ENCODE results near the gene OVAAL.
"Not testable (repeated sequence)": the region's sequence is repeated elsewhere in the genome, so short reads cannot be mapped to it uniquely, and the experiment has no call there.

The OVAAL gene

DNA sequence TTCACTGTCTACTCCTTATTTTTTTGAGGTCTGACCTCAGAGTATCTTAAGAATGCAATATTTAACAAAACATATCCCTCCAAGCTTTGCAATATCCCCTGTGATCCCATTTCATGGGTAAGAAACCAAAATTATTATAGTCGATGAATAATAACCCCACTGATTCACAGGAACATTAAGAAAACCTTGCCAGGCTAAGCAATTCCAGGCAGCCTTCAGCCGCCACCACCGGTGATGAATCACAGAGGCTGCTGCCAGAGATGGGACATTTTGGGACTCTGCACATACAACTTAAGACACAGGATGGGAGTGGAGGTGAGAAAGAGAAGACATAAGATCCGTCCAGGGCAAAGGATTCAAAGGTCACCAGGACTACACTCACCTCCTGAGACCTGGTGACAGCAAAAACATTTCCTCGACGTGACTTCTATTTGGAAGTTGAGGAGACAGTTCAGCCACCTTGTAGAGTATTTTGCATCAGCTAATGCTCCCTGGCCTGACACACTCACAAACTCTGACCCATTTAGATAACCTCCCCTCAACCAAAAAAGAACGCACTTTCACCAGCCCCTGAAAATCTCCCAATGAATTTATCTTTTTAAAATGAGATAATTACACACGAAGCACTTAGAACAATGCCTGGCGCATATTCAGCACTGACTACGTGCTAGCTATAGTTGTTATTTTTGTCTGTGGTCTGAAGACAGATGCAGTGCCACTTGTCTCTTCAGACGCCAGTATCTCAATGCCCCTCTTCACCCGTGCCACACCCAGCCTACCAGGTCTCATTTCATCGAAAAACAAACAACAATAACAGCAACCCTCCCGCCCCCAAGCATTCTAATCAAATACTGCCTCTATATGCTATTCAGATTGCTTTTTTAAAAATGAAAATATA lies 17.8 kb upstream of the OVAAL start:
- DNase-seq: no peak

DNA sequence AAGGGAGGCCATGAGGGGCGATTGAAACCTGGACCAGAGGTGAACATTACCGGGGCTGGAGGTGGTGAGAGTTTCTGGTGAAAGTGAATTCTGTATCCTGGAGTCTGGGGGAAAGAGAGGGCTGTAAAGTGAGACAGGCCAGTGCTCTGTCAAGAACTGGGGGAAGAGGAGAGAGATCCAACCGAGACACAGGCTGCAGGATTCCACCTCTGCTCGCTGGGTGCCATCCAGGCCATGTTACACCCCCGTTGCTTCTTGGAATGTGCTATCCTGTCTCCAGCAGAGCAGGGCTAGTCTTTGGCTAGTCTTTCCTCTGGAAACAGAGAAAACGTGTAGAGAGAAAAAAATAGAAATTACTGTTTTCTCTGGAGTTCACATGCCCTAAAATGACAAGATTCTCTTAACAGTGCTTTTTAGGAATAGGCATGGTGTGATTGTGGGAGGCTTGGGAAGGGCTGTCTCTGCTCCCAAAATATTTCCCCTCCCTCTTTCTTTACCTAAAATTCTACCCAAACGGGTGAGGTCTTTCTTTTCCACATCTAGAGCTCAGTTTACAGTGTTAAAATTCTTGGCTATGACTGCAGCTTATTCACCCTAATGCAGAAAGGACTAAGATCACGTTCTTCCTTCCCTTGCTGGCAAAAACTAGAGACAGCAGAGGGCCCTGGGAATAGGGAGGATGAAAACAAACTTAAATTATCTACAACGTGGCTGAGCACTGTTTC lies 16.5 kb upstream of the OVAAL start:
- DNase-seq: no peak

DNA sequence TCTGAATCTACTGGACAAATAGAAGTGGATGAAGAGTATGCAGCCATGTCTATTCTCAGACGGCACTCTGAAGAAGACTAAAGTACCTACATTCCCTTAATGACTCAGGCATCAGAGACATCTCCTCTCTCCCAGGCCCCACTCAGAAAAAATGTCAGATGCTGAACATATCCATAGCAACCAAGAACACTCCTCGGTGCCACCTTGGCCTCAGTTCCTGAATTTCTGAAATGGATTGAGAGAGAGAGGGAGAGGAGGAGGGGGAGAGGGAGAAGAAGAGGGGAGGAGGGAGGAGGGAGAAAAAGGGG lies 16.0 kb upstream of the OVAAL start:
- no peak for DNase-seq

GRCh38 chr1:180544050-180544449 lies 14.7 kb upstream of the OVAAL start:
- DNase-seq: no peak

DNA sequence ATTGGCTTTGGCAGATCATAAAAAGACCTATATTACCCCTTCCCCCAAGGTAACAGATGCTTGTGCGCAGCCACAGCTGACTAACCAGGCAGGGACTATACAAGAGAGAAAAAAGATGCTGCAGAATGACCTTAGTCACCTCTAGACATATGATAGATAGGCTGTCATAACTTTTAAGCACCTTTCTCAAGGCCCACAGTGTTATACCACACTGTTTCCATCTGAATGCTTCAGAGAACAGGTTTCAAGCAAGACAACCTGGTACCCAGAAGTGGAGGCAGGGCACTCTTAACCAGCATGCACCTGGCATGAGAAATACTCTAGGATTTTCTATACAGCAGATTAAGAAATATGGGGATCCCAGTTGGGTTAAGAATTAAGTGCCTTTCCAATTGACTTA lies 12.8 kb upstream of the OVAAL start:
- no peak for DNase-seq

DNA sequence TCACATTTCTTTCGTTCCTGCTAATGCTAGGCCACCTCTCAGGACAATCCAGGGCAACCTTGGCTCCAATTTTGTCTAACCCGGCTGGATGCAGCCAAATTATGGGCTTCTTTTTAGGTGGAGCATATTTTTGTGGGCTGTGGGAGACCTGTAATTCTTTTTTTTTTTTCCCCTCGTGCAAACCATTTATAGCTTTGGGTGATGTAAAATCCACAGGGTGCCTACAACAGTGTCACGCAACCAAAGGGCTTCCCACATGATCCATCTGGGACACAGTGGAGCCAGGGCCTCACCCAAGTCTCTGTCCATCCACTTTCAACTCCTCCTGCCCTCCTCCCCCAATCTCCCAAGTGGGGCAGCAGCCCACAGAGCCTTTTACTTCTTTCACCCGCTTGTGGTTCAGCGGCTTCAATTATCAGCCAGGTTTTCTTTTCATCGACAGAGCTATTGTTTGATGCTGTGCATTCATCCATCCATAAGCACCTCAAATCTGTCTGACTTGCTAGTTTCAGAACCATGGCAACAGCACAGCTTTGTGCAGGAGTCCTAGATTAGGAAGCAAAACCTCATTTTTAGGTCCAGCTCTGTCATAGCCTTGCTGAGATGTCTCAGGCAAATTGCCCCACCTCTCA lies 10.0 kb upstream of the OVAAL start:
- no peak for DNase-seq

DNA sequence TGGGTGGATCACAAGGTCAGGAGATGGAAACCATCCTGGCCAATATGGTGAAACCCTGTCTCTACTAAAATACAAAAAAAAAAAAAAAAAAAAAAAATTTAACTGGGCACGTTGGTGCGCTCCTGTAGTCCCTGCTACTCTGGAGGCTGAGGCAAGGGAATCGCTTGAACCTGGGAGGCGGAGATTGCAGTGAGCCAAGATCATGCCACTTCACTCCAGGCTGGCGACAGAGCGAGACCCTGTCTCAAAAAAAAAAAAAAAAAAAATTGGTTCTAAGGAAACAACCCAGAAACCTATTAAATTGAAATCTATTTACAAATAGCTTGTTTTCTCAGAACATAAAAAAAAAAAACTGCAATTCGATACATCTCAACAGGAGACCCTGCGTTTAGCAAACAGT lies 9.0 kb upstream of the OVAAL start:
- not testable (repeated sequence) for DNase-seq

DNA sequence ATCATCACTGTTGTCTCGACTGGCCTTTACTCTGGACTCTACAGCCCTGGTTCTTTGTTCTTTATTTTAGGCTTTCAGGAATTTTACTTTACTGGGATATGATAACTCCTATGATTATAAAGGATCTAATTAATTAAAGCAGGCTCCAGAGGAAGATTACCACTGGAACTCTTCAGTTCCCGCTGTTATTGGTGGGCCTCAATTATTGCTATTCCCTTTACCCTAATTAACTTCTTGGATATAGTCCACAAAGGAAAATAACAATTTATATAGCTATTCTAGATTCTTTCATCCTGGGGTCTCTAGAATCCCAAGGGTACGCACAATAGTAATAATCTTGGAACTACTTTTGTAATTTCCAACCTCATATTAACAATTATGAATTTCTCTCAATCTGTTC lies 8.5 kb upstream of the OVAAL start:
- no peak for DNase-seq

DNA sequence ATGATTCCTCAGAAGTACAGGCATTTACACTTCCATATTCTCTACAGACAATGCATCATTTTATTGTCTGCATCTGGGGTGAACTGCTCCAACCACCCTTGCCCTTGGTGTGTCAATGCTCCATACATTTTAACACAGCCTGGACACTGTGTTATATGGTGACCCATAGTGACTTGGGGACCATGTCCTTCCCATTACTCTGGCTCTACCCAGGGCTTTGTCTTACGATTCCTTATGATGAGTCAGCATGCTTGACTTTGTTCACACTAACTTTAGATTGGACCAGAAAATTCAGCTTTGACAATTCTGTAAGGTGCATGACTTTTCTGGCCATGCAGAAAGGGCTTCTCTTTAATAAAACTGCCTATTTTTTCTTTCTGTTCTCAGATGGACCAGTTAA lies 6.8 kb upstream of the OVAAL start:
- DNase-seq: no peak

DNA sequence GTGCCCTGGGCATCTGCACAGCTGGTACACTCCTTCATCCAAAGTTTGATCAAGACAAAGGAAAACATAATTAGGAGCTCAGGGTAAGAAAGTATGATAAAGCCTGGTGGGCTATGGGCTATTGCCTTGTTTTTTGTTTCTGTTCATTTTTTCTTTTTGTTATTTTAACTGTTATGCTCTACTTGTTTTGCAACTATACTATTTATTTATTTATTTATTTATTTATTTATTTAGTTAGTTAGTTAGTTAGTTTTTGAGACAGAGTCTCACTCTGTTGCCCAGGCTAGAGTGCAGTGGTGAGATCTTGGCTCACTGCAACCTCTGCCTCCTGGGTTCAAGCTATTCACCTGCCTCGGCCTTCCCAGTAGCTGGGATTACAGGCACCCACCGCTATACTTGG lies 5.7 kb upstream of the OVAAL start:
- DNase-seq: not testable (repeated sequence)

DNA sequence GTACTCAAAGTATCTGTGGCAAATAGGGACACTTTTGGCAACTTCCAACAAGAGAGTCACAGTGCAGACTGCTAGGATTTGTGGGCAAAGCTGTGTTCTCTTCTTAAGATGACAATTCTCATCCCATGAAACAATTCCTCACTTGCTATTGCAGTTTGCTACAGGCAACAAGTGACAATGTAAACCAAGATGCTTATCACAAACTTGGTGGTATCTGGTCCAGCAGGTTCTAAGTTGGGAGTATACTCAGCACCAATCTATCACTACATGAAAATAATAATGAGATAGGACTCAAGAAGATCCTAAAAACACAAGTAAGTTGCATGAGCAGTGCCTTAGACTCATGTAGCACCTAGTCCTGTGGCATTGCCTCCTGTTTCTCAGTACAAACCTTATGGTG lies 3.4 kb upstream of the OVAAL start:
- DNase-seq: no peak

DNA sequence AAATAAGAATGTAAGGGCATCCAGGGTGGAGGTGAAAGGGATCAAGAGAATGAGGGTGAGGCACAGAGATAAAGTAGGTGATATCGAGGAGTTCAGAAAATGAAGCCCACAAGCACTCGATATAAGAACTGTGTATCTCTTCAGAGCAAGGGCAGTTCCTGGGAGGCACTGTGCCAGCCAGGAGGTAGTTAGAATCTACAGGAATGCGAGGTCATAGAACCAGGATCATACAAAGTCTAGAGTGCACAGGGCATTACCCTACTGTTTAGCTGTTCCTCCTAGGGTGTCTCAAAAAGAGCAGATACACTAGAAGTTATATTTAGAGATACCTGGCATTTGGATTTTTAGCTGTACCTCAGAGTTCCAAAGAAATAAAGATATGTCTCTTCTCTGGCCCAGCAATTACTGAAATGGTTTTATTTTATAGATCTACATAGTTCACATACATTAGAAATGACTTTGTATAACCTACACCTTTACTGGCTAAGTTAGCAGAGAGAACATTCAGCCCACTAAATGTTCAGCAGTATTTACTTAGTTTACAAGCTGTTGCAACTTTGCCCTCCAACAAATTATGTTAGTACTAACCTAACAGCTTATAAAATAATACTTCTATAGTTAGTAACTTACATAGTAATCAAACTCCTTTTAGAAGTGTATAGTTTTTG lies 1.6 kb downstream of the OVAAL start:
- DNase-seq: no peak

GRCh38 chr1:180560868-180561600 lies 2.3 kb downstream of the OVAAL start:
- DNase-seq: no peak

- DNase-seq: no peak
These were observed 3.9 kb downstream of the OVAAL start for GRCh38 chr1:180562640-180563025.

DNA sequence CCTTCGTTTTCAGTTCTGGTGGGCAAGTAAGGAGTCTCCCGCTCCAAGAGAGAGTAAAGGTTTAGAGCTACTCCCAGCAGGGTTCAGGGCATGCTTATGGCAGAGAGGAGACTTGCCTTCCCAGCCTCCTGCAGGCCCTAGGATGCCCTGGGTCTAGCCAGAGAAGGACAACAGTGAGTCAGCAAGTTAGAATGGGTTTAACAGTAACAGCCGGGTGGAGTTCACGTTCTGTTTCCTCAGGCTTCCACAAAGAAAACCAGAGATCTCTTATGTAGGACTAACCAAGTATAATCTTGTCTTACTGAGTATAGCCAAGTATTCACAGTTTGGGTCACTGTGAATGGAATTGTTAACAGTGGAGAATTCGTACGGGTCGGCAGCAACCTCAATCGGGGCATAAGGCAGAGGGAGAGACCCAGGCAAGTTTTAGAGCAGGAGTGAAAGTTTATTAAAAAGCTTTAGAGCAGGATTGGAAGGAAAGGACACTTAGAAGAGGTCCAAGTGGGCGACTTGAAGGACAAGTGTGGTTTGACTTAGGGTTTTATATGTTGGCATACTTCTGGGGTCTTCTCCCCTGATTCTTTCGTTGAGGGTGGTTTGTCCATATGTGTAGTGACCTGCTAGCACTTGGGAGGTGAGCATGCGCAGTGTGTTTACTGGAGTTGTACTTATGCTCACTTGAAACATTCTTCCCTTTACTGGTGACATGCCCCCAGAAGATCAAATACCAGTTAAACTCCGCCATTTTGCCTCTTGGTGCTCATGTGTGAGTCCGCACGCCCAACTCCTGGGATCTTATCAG lies 4.5 kb downstream of the OVAAL start:
- DNase-seq: no peak

GRCh38 chr1:180565121-180565871 lies 6.5 kb downstream of the OVAAL start:
- no peak for DNase-seq

DNA sequence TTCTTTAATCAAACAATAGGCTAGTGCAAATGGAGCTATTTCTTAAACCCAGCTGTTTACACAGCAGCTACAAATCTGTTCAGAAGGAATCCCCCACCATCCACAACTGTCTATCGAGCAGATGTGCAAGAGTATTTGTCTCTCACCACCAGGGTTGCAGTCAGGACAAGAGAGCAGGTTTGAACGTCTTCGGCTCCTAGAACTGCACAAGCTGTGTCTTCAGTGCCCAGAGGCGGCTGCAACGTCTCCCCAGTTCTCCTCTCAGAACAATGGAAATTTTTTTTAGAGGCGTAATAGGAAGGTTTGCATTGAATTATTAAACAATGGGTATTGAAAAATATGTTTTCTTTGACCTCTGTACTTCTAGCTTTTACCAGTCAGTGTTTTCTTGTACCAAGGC lies 7.3 kb downstream of the OVAAL start:
- DNase-seq: no peak

- no peak for DNase-seq
These were observed 7.7 kb downstream of the OVAAL start for GRCh38 chr1:180566495-180566894.

DNA sequence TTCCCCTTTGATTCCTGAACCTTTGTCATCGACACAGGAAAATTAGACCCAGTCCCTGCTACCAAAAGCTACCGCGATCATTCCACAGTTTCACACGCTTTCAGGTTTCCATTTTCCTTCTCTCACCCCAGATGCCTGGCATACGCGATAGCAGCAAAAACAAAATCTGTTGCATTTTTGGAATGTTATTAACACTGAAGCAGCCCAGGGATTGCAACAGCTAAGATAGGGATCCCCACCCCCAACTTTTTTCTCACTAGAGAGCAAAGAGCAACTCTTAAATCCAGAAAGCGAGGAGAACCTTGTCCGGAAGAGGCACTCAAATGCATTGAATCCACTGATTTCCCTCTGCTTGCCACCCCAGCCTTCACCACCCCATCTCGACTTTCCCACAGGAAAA lies 8.9 kb downstream of the OVAAL start:
- DNase-seq: no peak

GRCh38 chr1:180568184-180568583 lies 9.4 kb downstream of the OVAAL start:
- no peak for DNase-seq
